HCT116 (cell line): ENCODE results near the gene SNRPA. TPM values are rescaled to one million over a fixed set of nuclear protein-coding genes. Genes with fewer than 3 reads are reported as not detected.
A peak's percentile ranks its signal among the peaks of the same experiment; 100 is the strongest.

Experiments
- ATAC-seq: fragments of 200-7000 bp; cut with Tn5 transposase; 2 replicates; pipeline ENCODE4 v1.9.1; 2020; ENCODE audit warnings: mild to moderate bottlenecking, moderate library complexity
- BruUV-seq: library from RNA; stranded (reverse); fragments of 400-500 nt; replicated peaks from 2 replicates; lab custom pipeline; 2021; lab: Mats Ljungman, UMichigan
- CTCF ChIA-PET: fragments of 300-600 bp; sonication (Branson Sonifier 250); formaldehyde crosslinking; loops from one replicate; lab custom pipeline; 2021; ENCODE audit warnings: antibody characterized with exemption; lab: Charles Lee
- POLR2A ChIA-PET: fragments of 300-600, 350-600 bp; sonication (Branson Sonifier 250); formaldehyde crosslinking; loops from one replicate; lab custom pipeline; 2021; ENCODE audit warnings: antibody characterized with exemption; lab: Charles Lee
- RAD21 ChIA-PET, 2 experiments: fragments of 300-600 bp; sonication (Branson Sonifier 250); formaldehyde crosslinking; loops; one replicate each; lab custom pipeline; 2023; ENCODE audit warnings: low total read pairs in 2 of 2; ENCODE audit not compliant: uncharacterized antibody in 2 of 2, unreplicated experiment in 2 of 2, low non-redundant PET in 1 of 2; lab: Charles Lee
- DNase-seq: peaks from one replicate; pipeline ENCODE4 v3.0.0-alpha.2; 2010; ENCODE audit warnings: low read depth, low spot score
- H2AFZ ChIP-seq: fragments of 200-600 bp; shearing (Covaris generic), sonication (generic); 2 replicates; pipeline ENCODE4 v1.6.1; 2017; ENCODE audit warnings: low read depth, mixed run types, mixed read lengths, antibody characterized with exemption, low read length; ENCODE audit not compliant: poor library complexity, severe bottlenecking
- H3K27ac ChIP-seq: 2 replicates; pipeline ENCODE4 v1.5.1; 2012; ENCODE audit warnings: low read depth, low read length
- H3K27me3 ChIP-seq: fragments of 200-600 bp; sonication (generic); 2 replicates; pipeline ENCODE4 v1.6.1; 2016; ENCODE audit warnings: mixed run types, low read length, mixed read lengths; ENCODE audit not compliant: insufficient read depth
- H3K36me3 ChIP-seq, 2 experiments: fragments of 200-500 bp in 1 of 2; fragments of 200-600 bp in 1 of 2; sonication (Bioruptor generic) in 1 of 2; sonication (generic) in 1 of 2; 2 replicates each; pipeline versions ENCODE4 v1.5.1 to v1.6.1; 2014 to 2016; ENCODE audit warnings: low read length in 2 of 2, inconsistent platforms in 1 of 2, mixed read lengths in 1 of 2, mixed run types in 1 of 2; ENCODE audit not compliant: insufficient read depth in 2 of 2, control insufficient read depth in 1 of 2
- H3K4me1 ChIP-seq, 2 experiments: fragments of 200-600 bp in 1 of 2; sonication (generic) in 1 of 2; 2 replicates each; pipeline versions ENCODE4 v1.5.1 to v1.6.1; 2012 to 2017; ENCODE audit warnings: low read length in 2 of 2, inconsistent platforms in 1 of 2, mild to moderate bottlenecking in 1 of 2, mixed read lengths in 1 of 2, mixed run types in 1 of 2, moderate library complexity in 1 of 2; ENCODE audit not compliant: insufficient read depth in 2 of 2, control insufficient read depth in 1 of 2
- H3K4me2 ChIP-seq: fragments of 200-600 bp; sonication (generic); 2 replicates; pipeline ENCODE4 v1.6.1; 2017; ENCODE audit warnings: mixed run types, low read length, mixed read lengths
- H3K4me3 ChIP-seq, 2 experiments: fragments of 200-600 bp in 1 of 2; sonication (generic) in 1 of 2; replicated peaks in 1 of 2; 2 replicates each; pipeline ENCODE4 v1.5.1; 2011 to 2016; ENCODE audit warnings: low read length in 2 of 2, control low read depth in 1 of 2, low read depth in 1 of 2, mild to moderate bottlenecking in 1 of 2, mixed read lengths in 1 of 2, mixed run types in 1 of 2
- H3K79me2 ChIP-seq: fragments of 200-600 bp; sonication (generic); 2 replicates; pipeline ENCODE4 v1.6.1; 2017; ENCODE audit warnings: mild to moderate bottlenecking, mixed run types, low read length, moderate library complexity, mixed read lengths; ENCODE audit not compliant: insufficient read depth
- H3K9ac ChIP-seq: fragments of 200-600 bp; sonication (generic); 2 replicates; pipeline ENCODE4 v1.6.1; 2016; ENCODE audit warnings: low read length, mixed read lengths
- H3K9me2 ChIP-seq: fragments of 200-600 bp; sonication (generic), shearing (Covaris generic); 2 replicates; pipeline ENCODE4 v1.6.1; 2017; ENCODE audit warnings: mixed run types, mild to moderate bottlenecking, moderate library complexity; ENCODE audit not compliant: insufficient read depth
- H3K9me3 ChIP-seq, 2 experiments: fragments of 200-500 bp in 1 of 2; fragments of 200-600 bp in 1 of 2; sonication (Bioruptor generic) in 1 of 2; sonication (generic) in 1 of 2; 2 replicates each; pipeline ENCODE4 v1.6.1; 2014 to 2017; ENCODE audit warnings: low read length in 2 of 2, mixed read lengths in 2 of 2, inconsistent platforms in 1 of 2, low read depth in 1 of 2, mild to moderate bottlenecking in 1 of 2, mixed run types in 1 of 2, moderate library complexity in 1 of 2; ENCODE audit not compliant: control insufficient read depth in 1 of 2, insufficient read depth in 1 of 2
- H4K20me1 ChIP-seq: fragments of 200-600 bp; sonication (generic), shearing (Covaris generic); 2 replicates; pipeline ENCODE4 v1.6.1; 2017; ENCODE audit warnings: mixed run types, mild to moderate bottlenecking, moderate library complexity; ENCODE audit not compliant: insufficient read depth
- CEBPB ChIP-seq: IDR thresholded peaks from 2 replicates; pipeline ENCODE4 v1.6.1; 2012; ENCODE audit warnings: low read depth
- CTCF ChIP-seq, 3 experiments: fragments of 200-600 bp in 1 of 3; sonication (generic) in 1 of 3; IDR thresholded peaks in 2 of 3; conservative IDR thresholded peaks in 1 of 3; 2 replicates each; pipeline ENCODE4 v1.5.1; 2012 to 2017; ENCODE audit warnings: low read depth in 2 of 3, low read length in 2 of 3, antibody characterized with exemption in 1 of 3, borderline replicate concordance in 1 of 3, control low read depth in 1 of 3, mild to moderate bottlenecking in 1 of 3, mixed read lengths in 1 of 3, mixed run types in 1 of 3, moderate library complexity in 1 of 3; ENCODE audit not compliant: insufficient read depth in 1 of 3
- EZH2 ChIP-seq: fragments of 200-600 bp; sonication (generic); IDR thresholded peaks from 2 replicates; pipeline ENCODE4 v1.6.1; 2017; ENCODE audit warnings: antibody characterized with exemption, mixed run types
- EZH2phosphoT487 ChIP-seq: fragments of 200-600 bp; IDR thresholded peaks from 2 replicates; pipeline ENCODE4 v1.6.1; 2018; ENCODE audit warnings: antibody characterized with exemption, borderline replicate concordance
- RAD21 ChIP-seq: IDR thresholded peaks from 2 replicates; pipeline ENCODE4 v1.6.1; 2012; ENCODE audit warnings: low read depth, mild to moderate bottlenecking
- SRF ChIP-seq: IDR thresholded peaks from 2 replicates; pipeline ENCODE4 v1.6.1; 2012; ENCODE audit warnings: low read depth
- ZFX ChIP-seq: fragments of 450-650 bp; IDR thresholded peaks from 2 replicates; pipeline ENCODE4 v1.6.1; 2017
- intact Hi-C: fragments of 100-400 bp; cut with micrococcal nuclease; formaldehyde crosslinking; loops from 2 replicates; pipeline ENCODE4 v1.10.0; 2022
- total RNA-seq: library from RNA; stranded (reverse); gene quantifications from one replicate; pipeline ENCODE4 v1.2.1, GENCODE V29; 2021; ENCODE audit not compliant: unreplicated experiment

Gene SNRPA
- total RNA-seq, 1 experiment from 2014 or later, result 170 TPM

DNA sequence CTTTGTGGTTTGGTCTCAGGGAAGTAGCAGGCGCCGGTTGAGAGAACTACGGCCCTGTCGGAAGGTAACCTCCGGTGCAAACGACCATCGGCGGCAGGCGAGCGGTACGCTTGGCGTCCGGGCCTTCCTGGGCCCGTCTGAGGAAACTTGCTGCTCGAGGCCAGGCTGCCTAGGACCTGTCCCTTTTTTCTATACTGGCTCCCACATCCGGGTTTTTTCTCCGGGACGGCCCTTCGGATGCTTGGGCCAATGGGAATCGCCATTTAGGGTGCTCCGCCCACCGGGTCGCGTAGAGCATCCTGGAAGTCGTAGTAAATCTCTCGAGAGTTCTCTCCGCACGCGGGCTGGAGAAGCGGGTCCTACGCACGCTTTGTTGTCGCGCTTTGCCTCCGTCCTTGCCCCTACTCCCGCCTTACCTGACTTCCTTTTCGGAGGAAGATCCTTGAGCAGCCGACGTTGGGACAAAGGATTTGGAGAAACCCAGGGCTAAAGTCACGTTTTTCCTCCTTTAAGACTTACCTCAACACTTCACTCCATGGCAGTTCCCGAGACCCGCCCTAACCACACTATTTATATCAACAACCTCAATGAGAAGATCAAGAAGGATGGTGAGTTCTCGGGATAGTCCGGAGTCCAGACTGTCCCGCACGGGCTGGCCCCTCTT is at the start of gene SNRPA (continued):
- TF ChIP-seq CTCF (IDR thresholded peaks at IDR 0.05 in 2 of 3, conservative IDR thresholded peaks at IDR 0.05 in 1 of 3; ENCODE audit: borderline replicate concordance in 1 of 3, insufficient read depth in 1 of 3, low read depth in 2 of 3, low read length in 2 of 3), result no peak
- TF ChIP-seq EZH2phosphoT487, result no peak
- no peak; the same call in 1 of the 2 replicates for TF ChIP-seq ZFX
- peak; percentile 39; the same call in 1 of the 2 replicates for TF ChIP-seq SRF
- no peak for TF ChIP-seq EZH2
- TF ChIP-seq RAD21, result no peak
- no peak for TF ChIP-seq CEBPB

GRCh38 chr19:40701758-40702157 is 49.2 kb upstream of the SNRPA start:
- no TSS peak for BruUV-seq
- Histone ChIP-seq H2AFZ (no peak overlapping the region), H4K20me1 (no peaks in the 10 kb centered on the region), H3K79me2 (no peaks in the 10 kb centered on the region), H3K36me3 (peaks cover 15 to 20% of the 10 kb centered on the region in 2 experiments), H3K9me3 (no peaks in the 10 kb centered on the region), H3K9me2 (no peaks in the 10 kb centered on the region), H3K9ac (no peak overlapping the region), H3K4me2 (no peak overlapping the region), H3K27ac (no peak overlapping the region), H3K4me3 (no peak overlapping the region), H3K4me1 (no peaks in the 10 kb centered on the region), H3K27me3 (no peaks in the 10 kb centered on the region)
- POLR2A ChIA-PET, result no interaction called here
- RAD21 ChIA-PET, result no interaction called here
- DNase-seq, result no peak
- CTCF ChIA-PET, result interaction anchor here (0.7 to 1.2 kb wide), 2 partner anchors 15 to 38 kb away, joined by 3 read pairs; partner anchors contain the start of genes COQ8B and ITPKC
- ATAC-seq, result no peak
- intact Hi-C loops, result no loop called here
- TF ChIP-seq RAD21, result no peak
- no peak for TF ChIP-seq EZH2phosphoT487
